ENCODE data around the gene TBC1D22A. TPM values are rescaled to one million over a fixed set of nuclear protein-coding genes. Genes with fewer than 3 reads are reported as not detected.

The TBC1D22A gene
- total and polyA plus RNA-seq, 4 experiments from 2014 or later = 20.6 to 49.2 (median 36.7) TPM

DNA sequence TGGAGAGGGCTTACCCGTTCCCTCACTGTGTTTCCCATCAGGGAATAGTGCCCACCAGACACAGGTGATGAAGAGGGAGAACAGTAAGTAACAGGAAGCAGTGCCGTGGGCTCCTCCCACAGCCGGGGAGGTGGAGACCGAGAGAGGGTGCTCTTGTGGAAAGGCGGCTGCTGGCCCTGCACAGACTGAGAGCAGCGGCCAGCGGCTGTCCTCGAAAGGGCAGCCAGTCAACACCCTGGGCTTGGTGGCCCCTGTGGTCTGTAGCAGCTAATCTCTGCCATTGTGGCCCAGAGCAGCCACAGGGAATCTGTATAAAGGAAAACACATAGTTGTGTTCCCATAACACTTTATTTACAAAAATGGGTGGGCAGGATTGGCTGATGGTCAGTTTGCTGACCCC is 121.9 kb downstream of the TBC1D22A start:
- CTCF ChIA-PET (ENCODE audit: partially characterized antibody) = no interaction called here
- Mint-ChIP-seq H3K27ac (peak overlapping the region in 1 of 7 donors; percentile 44), H3K4me3 (no peak overlapping the region), H3K9me3 (no peaks in the 10 kb centered on the region), H3K36me3 (peaks cover 33 to 57% of the 10 kb centered on the region in 2 donors), H3K4me1 (peaks cover 17 to 28% (median 22%) of the 10 kb centered on the region in 4 donors), H3K27me3 (no peaks in the 10 kb centered on the region)
- no peaks in the 10 kb centered on the region for H3K4me1 ChIP-seq (ENCODE audit: insufficient read depth, low read length)
- POLR2A ChIA-PET (ENCODE audit: partially characterized antibody) = no interaction called here
- no peak overlapping the region for H3K27ac ChIP-seq (ENCODE audit: low read depth, low read length)
- H3K9me3 ChIP-seq (ENCODE audit: control insufficient read depth in 1 of 2, low read length in 2 of 2) = no peaks in the 10 kb centered on the region
- H3K27me3 ChIP-seq (ENCODE audit: insufficient read depth, low read length) = no peaks in the 10 kb centered on the region
- H3K36me3 ChIP-seq (ENCODE audit: insufficient read depth, low read length) = peaks cover 10% of the 10 kb centered on the region
- no peak overlapping the region for H3K4me3 ChIP-seq (ENCODE audit: low read length in 2 of 2)
- no peak for DNase-seq
- intact Hi-C loops (cut with micrococcal nuclease) = no loop called here

DNA sequence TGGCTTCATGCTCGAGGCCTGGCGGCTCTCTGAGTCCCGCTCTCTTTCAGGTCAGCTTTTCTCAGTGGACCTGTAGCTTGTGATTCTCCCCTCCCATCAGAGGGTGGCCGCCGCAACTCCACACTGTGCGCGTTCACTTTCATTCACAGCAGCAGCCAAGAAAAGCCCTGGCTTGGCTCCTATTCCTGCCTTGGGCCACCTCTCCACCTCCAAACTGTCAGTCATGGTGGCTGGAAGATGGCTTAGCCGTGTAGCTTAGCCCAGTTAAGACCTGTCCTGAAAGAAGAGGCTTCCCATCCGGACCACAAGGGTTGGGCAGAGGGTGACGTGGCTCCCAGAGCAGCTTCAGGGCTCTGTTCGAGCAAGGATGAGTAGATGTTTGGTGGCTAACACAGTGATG is 125.5 kb downstream of the TBC1D22A start:
- Mint-ChIP-seq H3K4me1 (peaks cover 4 to 13% (median 11%) of the 10 kb centered on the region in 4 donors), H3K27ac (no peak overlapping the region), H3K36me3 (peaks cover 30 to 65% of the 10 kb centered on the region in 2 donors), H3K9me3 (no peaks in the 10 kb centered on the region), H3K27me3 (no peaks in the 10 kb centered on the region), H3K4me3 (no peak overlapping the region)
- Histone ChIP-seq H3K4me3 (ENCODE audit: low read length in 2 of 2) (no peak overlapping the region), H3K4me1 (ENCODE audit: insufficient read depth, low read length) (no peaks in the 10 kb centered on the region), H3K9me3 (ENCODE audit: control insufficient read depth in 1 of 2, low read length in 2 of 2) (no peaks in the 10 kb centered on the region), H3K27ac (ENCODE audit: low read depth, low read length) (no peak overlapping the region), H3K36me3 (ENCODE audit: insufficient read depth, low read length) (peaks cover 17% of the 10 kb centered on the region), H3K27me3 (ENCODE audit: insufficient read depth, low read length) (no peaks in the 10 kb centered on the region)
- DNase-seq = no peak
- intact Hi-C loops (cut with micrococcal nuclease) = no loop called here
- CTCF ChIA-PET (ENCODE audit: partially characterized antibody) = no interaction called here
- POLR2A ChIA-PET (ENCODE audit: partially characterized antibody) = no interaction called here

DNA sequence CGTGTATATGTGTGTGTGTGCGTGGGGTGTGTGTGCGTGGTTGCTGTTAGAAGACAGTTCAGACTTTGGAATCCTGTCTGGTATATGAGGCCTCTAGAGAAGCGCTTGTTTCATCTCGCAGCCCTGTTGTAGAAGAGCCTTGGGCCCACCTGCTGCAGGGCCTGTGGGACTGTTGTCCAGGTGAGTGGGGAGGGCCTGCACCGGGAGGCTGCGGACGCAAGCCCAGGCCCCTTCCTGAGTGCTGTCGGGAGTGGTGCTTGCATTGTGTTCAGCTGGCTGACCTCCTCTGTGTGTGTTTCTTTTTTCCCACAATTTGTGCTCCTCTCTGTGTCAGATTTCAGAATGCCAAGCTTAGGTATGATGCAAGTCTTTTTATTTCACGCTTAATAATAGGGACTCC is 128.4 kb downstream of the TBC1D22A start:
- H3K4me1 ChIP-seq (ENCODE audit: insufficient read depth, low read length) = no peaks in the 10 kb centered on the region
- ChIA-PET POLR2A (ENCODE audit: partially characterized antibody) (no interaction called here), CTCF (ENCODE audit: partially characterized antibody) (no interaction called here)
- H3K4me3 ChIP-seq (ENCODE audit: low read length in 2 of 2) = no peak overlapping the region
- Mint-ChIP-seq H3K4me1 (peaks cover 0 to 10% (median 5%) of the 10 kb centered on the region in 4 donors), H3K9me3 (no peaks in the 10 kb centered on the region), H3K27me3 (no peaks in the 10 kb centered on the region), H3K4me3 (no peak overlapping the region), H3K36me3 (peaks cover 30 to 76% of the 10 kb centered on the region in 2 donors), H3K27ac (peak overlapping the region in 1 of 7 donors; percentile 32)
- no peaks in the 10 kb centered on the region for H3K9me3 ChIP-seq (ENCODE audit: control insufficient read depth in 1 of 2, low read length in 2 of 2)
- DNase-seq = no peak
- intact Hi-C loops (cut with micrococcal nuclease) = no loop called here
- H3K27ac ChIP-seq (ENCODE audit: low read depth, low read length) = no peak overlapping the region
- H3K36me3 ChIP-seq (ENCODE audit: insufficient read depth, low read length) = peaks cover 28% of the 10 kb centered on the region
- H3K27me3 ChIP-seq (ENCODE audit: insufficient read depth, low read length) = no peaks in the 10 kb centered on the region

DNA sequence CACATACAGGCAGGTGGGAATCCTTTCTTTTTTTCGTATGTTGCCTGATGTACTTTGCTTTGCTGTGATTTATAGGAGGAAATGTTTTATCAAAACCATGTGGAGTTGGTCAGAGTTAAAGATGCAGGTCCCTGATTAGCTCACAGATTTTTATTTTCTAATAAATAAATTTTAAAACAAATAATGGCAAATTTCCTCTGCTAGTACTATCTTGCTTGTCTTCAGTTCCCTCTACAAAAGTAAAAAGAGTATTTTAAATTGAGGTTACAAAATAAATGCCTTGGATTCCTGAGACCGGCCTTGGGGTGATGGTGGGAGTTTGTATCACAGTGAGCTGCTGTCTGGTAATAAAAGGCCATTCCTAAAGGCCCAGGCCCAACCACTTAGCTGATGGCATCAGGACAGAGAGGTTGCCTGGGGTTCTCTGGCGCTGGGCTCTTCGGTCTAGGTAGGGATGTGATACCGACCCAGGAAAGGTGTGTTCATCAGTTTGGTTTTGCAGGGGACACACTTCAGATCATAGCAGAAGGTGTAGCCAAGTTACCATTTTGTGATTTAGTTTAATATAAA is 129.0 kb downstream of the TBC1D22A start:
- Histone ChIP-seq H3K36me3 (ENCODE audit: insufficient read depth, low read length) (peaks cover 28% of the 10 kb centered on the region), H3K4me1 (ENCODE audit: insufficient read depth, low read length) (no peaks in the 10 kb centered on the region), H3K4me3 (ENCODE audit: low read length in 2 of 2) (no peak overlapping the region), H3K9me3 (ENCODE audit: control insufficient read depth in 1 of 2, low read length in 2 of 2) (no peaks in the 10 kb centered on the region), H3K27me3 (ENCODE audit: insufficient read depth, low read length) (no peaks in the 10 kb centered on the region), H3K27ac (ENCODE audit: low read depth, low read length) (no peak overlapping the region)
- H3K27me3 Mint-ChIP-seq = no peaks in the 10 kb centered on the region
- ChIA-PET POLR2A (ENCODE audit: partially characterized antibody) (no interaction called here), CTCF (ENCODE audit: partially characterized antibody) (no interaction called here)
- H3K9me3 Mint-ChIP-seq = no peaks in the 10 kb centered on the region
- peaks cover 6 to 16% (median 10%) of the 10 kb centered on the region in 4 donors for H3K4me1 Mint-ChIP-seq
- intact Hi-C loops (cut with micrococcal nuclease) = no loop called here
- H3K4me3 Mint-ChIP-seq = no peak overlapping the region
- peak overlapping the region in 1 of 7 donors; percentile 48 for H3K27ac Mint-ChIP-seq
- DNase-seq = no peak
- peaks cover 37 to 77% of the 10 kb centered on the region in 2 donors for H3K36me3 Mint-ChIP-seq

DNA sequence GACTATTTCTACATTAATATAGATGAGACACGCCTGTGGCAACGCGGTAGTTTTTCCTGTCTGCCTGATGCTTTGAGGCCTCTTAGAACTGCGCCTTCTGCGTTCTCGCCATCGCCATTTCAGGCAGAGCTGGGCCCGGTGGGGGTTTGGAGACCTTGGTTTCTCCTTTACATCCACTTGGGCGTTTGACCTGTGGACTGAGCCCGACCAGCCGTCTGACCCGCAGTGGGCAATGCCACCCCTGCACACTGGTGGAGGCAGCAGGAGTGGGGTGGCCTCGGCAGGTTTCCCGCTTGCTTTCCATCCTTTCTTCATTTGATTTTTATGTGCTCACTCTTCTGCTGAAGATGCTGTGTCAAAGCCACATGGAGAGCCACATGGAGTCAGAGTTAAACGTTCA is 130.4 kb downstream of the TBC1D22A start:
- no peak overlapping the region for H3K4me3 ChIP-seq (ENCODE audit: low read length in 2 of 2)
- Mint-ChIP-seq H3K27ac (no peak overlapping the region), H3K4me1 (peaks cover 9 to 18% (median 13%) of the 10 kb centered on the region in 4 donors), H3K9me3 (no peaks in the 10 kb centered on the region), H3K4me3 (no peak overlapping the region), H3K36me3 (peaks cover 42 to 75% of the 10 kb centered on the region in 2 donors), H3K27me3 (no peaks in the 10 kb centered on the region)
- POLR2A ChIA-PET (ENCODE audit: partially characterized antibody) = no interaction called here
- CTCF ChIA-PET (ENCODE audit: partially characterized antibody) = no interaction called here
- H3K27ac ChIP-seq (ENCODE audit: low read depth, low read length) = no peak overlapping the region
- H3K9me3 ChIP-seq (ENCODE audit: control insufficient read depth in 1 of 2, low read length in 2 of 2) = no peaks in the 10 kb centered on the region
- no peak for DNase-seq
- intact Hi-C loops (cut with micrococcal nuclease) = no loop called here
- H3K4me1 ChIP-seq (ENCODE audit: insufficient read depth, low read length) = no peaks in the 10 kb centered on the region
- peaks cover 25% of the 10 kb centered on the region for H3K36me3 ChIP-seq (ENCODE audit: insufficient read depth, low read length)
- H3K27me3 ChIP-seq (ENCODE audit: insufficient read depth, low read length) = no peaks in the 10 kb centered on the region

DNA sequence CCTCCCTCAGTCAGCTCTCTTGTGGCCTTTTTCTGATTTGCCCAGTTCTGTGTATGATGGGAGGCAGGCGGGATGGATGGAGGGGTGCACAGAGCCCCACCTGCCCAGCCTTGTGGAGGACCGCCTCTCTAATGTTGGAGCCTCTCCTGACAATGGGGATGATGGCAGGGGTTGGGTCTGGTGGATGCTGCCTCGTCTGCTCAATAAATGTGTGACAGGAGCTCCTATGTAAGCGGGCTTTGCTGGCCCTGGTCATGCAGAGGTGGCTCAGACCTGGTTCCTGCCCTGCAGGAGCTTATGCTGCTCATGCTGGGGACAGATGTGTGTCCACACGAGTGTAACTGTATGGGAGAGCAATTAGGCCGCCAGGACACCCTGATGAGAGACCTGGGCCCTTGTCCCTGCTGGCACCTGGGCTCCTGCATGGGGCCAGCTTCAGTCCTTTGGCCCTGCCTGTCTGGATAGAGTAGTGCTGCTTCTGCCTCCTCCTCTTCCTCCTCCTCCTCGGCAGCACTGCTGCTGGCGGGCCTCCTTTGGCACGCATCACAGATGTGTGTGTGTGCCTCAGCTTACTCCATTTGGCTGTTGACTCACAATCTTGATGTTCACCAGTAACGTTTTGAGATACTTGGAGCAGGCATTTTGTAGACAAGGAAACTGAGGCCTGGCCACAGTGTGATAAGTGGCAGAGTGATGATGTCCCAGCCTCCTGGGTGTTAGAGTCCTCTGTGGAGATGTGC is 131.0 kb downstream of the TBC1D22A start:
- peaks cover 25% of the 10 kb centered on the region for H3K36me3 ChIP-seq (ENCODE audit: insufficient read depth, low read length)
- intact Hi-C loops (cut with micrococcal nuclease) = no loop called here
- H3K4me3 ChIP-seq (ENCODE audit: low read length in 2 of 2) = no peak overlapping the region
- no peaks in the 10 kb centered on the region for H3K4me1 ChIP-seq (ENCODE audit: insufficient read depth, low read length)
- Mint-ChIP-seq H3K27ac (no peak overlapping the region), H3K27me3 (no peaks in the 10 kb centered on the region), H3K4me3 (peak overlapping the region in 1 of 8 donors; percentile 13), H3K9me3 (no peaks in the 10 kb centered on the region), H3K4me1 (peaks cover 10 to 18% (median 13%) of the 10 kb centered on the region in 4 donors), H3K36me3 (peaks cover 45 to 74% of the 10 kb centered on the region in 2 donors)
- ChIA-PET CTCF (ENCODE audit: partially characterized antibody) (no interaction called here), POLR2A (ENCODE audit: partially characterized antibody) (no interaction called here)
- DNase-seq = no peak
- H3K27me3 ChIP-seq (ENCODE audit: insufficient read depth, low read length) = no peaks in the 10 kb centered on the region
- no peaks in the 10 kb centered on the region for H3K9me3 ChIP-seq (ENCODE audit: control insufficient read depth in 1 of 2, low read length in 2 of 2)
- no peak overlapping the region for H3K27ac ChIP-seq (ENCODE audit: low read depth, low read length)

DNA sequence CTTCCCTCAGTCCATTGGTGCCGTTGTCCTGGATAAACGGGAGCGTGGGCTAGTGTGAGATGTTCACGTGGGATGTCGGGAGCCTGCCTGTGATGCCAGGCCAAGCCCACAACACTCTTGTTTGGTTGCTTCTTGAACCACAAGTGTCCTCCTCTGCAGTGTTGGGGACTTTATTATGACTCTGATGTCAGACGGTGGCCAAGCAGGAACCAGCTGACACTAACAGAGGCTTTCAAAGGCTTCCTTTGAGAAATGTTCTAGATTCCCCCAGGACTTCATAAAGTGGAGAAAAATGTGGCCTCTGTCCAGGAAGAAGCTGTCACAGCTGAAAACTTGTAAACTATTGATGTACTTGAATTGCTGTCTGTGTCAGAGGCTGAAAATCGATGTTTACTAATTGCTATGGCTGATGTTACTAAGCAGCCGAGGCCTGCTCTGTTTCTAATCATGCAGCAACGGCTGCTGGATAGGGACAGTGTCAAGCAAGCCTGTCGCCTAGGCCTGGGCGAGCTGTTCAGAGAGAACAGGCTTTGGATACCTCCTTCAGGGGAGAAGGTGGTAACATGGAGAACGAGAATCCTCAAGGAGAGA is 131.7 kb downstream of the TBC1D22A start:
- Mint-ChIP-seq H3K27ac (peak overlapping the region in 1 of 7 donors; percentile 83), H3K36me3 (peaks cover 41 to 76% of the 10 kb centered on the region in 2 donors), H3K4me3 (no peak overlapping the region), H3K9me3 (no peaks in the 10 kb centered on the region), H3K27me3 (no peaks in the 10 kb centered on the region), H3K4me1 (peaks cover 11 to 16% (median 15%) of the 10 kb centered on the region in 4 donors)
- Histone ChIP-seq H3K4me3 (ENCODE audit: low read length in 2 of 2) (no peak overlapping the region), H3K27me3 (ENCODE audit: insufficient read depth, low read length) (no peaks in the 10 kb centered on the region), H3K4me1 (ENCODE audit: insufficient read depth, low read length) (no peaks in the 10 kb centered on the region), H3K36me3 (ENCODE audit: insufficient read depth, low read length) (peaks cover 25% of the 10 kb centered on the region), H3K27ac (ENCODE audit: low read depth, low read length) (no peak overlapping the region), H3K9me3 (ENCODE audit: control insufficient read depth in 1 of 2, low read length in 2 of 2) (no peaks in the 10 kb centered on the region)
- ChIA-PET CTCF (ENCODE audit: partially characterized antibody) (no interaction called here), POLR2A (ENCODE audit: partially characterized antibody) (no interaction called here)
- no peak for DNase-seq
- intact Hi-C loops (cut with micrococcal nuclease) = no loop called here

All from CD4-positive, alpha-beta memory T cell (primary cell).